Measurements from ENCODE around the gene DENND1C.

DNA sequence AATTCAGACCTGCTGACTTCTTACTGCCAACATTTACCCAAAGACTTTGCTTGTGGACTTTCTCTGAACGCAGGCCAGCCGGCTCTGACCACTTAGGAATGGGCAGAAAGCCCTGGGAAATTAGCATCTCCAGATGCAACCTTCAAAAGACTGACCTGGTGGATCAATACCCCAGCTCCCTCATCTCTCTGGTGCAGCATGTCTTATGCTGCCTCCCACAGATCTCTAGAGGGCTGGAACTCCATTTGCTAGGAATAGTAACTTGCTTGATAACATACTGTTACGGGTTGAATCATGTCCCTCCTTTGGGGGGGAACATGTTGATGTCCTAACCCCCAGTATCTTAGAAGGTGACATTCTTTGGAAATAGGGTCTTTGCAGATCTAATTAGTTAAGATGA, 35.1 kb downstream of the DENND1C start:
- TF ChIP-seq, protein P1, sequence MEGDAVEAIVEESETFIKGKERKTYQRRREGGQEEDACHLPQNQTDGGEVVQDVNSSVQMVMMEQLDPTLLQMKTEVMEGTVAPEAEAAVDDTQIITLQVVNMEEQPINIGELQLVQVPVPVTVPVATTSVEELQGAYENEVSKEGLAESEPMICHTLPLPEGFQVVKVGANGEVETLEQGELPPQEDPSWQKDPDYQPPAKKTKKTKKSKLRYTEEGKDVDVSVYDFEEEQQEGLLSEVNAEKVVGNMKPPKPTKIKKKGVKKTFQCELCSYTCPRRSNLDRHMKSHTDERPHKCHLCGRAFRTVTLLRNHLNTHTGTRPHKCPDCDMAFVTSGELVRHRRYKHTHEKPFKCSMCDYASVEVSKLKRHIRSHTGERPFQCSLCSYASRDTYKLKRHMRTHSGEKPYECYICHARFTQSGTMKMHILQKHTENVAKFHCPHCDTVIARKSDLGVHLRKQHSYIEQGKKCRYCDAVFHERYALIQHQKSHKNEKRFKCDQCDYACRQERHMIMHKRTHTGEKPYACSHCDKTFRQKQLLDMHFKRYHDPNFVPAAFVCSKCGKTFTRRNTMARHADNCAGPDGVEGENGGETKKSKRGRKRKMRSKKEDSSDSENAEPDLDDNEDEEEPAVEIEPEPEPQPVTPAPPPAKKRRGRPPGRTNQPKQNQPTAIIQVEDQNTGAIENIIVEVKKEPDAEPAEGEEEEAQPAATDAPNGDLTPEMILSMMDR (IDR thresholded peaks at IDR 0.05) = no peak
- no peak for TF ChIP-seq EZH2 (IDR thresholded peaks at IDR 0.05)

Data from neural progenitor cell (in vitro differentiated cells).